ENCODE data around the gene TSSK6.

The TSSK6 gene

DNA sequence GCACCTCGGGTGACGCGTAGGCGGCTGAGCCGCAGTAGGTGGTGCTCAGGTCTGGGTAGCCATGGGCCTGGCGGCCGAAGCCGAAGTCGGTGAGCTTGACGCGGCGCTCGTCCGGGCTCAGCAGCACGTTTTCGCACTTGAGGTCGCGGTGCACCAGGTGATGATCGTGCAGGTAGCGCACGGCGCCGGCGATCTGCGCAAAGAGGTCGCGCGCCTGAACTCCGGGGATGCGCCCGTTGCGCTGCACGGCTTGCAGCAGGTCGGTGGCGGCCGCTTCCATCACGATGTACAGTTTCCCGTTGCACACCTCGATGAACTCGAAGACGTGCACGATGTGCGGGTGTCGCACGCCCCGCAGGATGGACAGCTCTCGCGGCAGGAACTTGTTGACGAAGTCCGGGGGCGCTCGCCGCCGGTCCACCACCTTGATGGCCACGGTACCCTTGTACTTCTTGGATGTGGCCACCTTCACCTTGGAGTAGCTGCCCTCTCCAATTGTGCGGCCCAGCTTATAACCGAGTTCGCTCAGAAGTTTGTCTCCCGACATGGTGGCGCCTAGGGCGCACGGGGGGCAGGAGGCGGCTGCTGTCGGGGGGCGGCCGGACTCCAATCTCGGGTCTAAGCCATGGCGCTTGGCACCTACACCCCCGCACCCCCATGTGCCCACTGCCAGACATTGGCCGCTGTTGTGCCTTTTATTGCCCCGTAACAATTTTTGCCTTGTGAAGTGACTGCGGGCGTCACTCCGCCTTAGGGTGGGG, at the start of gene TSSK6:
TSS of gene TSSK6 (minus strand) at position 668 of the 761 bp plus-strand sequence. CDS start at position 547, 121 bp downstream.
- H3K27me3 ChIP-seq (ENCODE audit: insufficient read depth, insufficient read length) = no peaks in the 10 kb centered on the region
- no peak for DNase-seq (ENCODE audit: low read depth, low spot score)
- TF ChIP-seq YY1 (IDR thresholded peaks at IDR 0.05; ENCODE audit: insufficient read depth, insufficient read length) (no peak), SUZ12 (IDR thresholded peaks at IDR 0.05; ENCODE audit: extremely low read depth, insufficient read depth, insufficient read length) (no peak), ZNF274 (IDR thresholded peaks at IDR 0.05; ENCODE audit: low read depth, low read length) (no peak)
- H3K9ac ChIP-seq (ENCODE audit: insufficient read length, low read depth) = peak within 1 kb of the TSS; percentile 80
- no peaks in the 10 kb centered on the region for H3K9me3 ChIP-seq (ENCODE audit: insufficient read depth, low read length)
- peaks cover 19% of the 10 kb centered on the region for H3K4me1 ChIP-seq (ENCODE audit: insufficient read depth, insufficient read length)
- H3K4me3 ChIP-seq (ENCODE audit: insufficient read length, low read depth) = peak within 1 kb of the TSS; percentile 75
- H3K36me3 ChIP-seq (ENCODE audit: insufficient read depth, insufficient read length, low read length) = peaks cover 30% of the 10 kb centered on the region

DNA sequence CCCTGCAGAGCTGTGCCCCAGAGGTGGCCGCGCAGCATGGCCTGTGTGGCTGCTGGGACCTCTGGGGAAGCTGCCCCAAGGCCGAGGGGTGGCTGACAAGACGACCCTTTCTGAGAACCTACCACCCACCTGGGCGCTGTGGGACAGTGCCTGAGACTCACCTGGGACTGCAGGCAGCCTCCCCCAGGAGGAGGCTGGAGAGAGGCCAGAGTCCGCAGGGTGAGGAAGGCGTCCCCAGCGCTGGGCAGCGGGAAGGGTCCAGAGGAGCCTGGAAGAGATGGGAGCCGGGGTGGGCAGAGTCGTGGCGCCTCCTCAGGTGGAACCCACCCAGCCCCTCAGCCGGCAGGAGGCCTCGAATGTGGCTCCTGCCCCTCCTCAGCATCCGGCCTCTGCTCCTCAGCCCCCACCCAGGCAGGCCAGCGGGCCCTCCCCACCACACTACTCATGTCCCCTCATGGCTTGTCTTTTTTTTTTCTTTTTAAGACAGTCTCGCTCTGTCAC, 48.0 kb upstream of the TSSK6 start:
- DNase-seq (ENCODE audit: low read depth, low spot score) = no peak
- no peak overlapping the region for H3K9ac ChIP-seq (ENCODE audit: insufficient read length, low read depth)
- no peaks in the 10 kb centered on the region for H3K27me3 ChIP-seq (ENCODE audit: insufficient read depth, insufficient read length)
- TF ChIP-seq SUZ12 (IDR thresholded peaks at IDR 0.05; ENCODE audit: extremely low read depth, insufficient read depth, insufficient read length) = no peak
- TF ChIP-seq ZNF274 (IDR thresholded peaks at IDR 0.05; ENCODE audit: low read depth, low read length) = no peak
- TF ChIP-seq YY1 (IDR thresholded peaks at IDR 0.05; ENCODE audit: insufficient read depth, insufficient read length) = no peak
- peaks cover 6% of the 10 kb centered on the region for H3K4me1 ChIP-seq (ENCODE audit: insufficient read depth, insufficient read length)
- H3K36me3 ChIP-seq (ENCODE audit: insufficient read depth, insufficient read length, low read length) = peaks cover 71% of the 10 kb centered on the region
- no peak overlapping the region for H3K4me3 ChIP-seq (ENCODE audit: insufficient read length, low read depth)
- no peaks in the 10 kb centered on the region for H3K9me3 ChIP-seq (ENCODE audit: insufficient read depth, low read length)

DNA sequence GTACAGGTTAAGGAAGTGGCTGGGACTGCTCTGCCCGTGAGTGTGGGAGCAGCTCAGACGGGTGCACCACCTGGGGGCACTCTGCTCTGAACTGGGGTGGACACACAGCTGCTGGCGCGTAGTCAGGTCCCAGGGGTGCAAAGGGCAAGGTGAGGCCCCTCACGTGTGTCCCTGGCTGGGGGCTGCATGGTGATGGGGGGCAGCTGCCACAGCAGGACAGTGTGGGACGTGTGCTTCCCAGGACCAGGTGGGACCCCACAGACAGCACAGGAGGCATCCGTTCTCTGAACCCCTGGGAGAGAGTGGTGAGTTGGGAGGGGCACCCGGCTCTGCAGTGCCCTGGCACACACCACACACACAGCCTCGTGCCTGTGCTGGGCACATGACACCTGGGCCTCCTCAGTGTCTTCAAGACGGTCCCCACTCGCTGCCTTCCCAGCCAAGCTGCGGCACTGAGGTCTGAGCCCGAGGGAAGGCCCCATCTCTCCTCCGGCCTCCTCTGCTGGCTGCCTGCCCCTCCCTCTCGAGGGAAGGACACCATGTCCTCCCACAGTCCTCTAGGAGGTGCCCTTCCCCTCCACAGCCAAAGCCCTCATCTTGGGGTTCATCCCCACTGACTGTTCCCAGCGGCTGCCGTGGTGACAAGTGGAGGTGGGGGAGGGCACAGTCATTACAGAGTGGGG, 47.5 kb upstream of the TSSK6 start:
- H3K9ac ChIP-seq (ENCODE audit: insufficient read length, low read depth) = no peak overlapping the region
- TF ChIP-seq ZNF274 (IDR thresholded peaks at IDR 0.05; ENCODE audit: low read depth, low read length) (no peak), SUZ12 (IDR thresholded peaks at IDR 0.05; ENCODE audit: extremely low read depth, insufficient read depth, insufficient read length) (no peak), YY1 (IDR thresholded peaks at IDR 0.05; ENCODE audit: insufficient read depth, insufficient read length) (no peak)
- no peak overlapping the region for H3K4me3 ChIP-seq (ENCODE audit: insufficient read length, low read depth)
- no peak for DNase-seq (ENCODE audit: low read depth, low spot score)
- no peaks in the 10 kb centered on the region for H3K9me3 ChIP-seq (ENCODE audit: insufficient read depth, low read length)
- peaks cover 68% of the 10 kb centered on the region for H3K36me3 ChIP-seq (ENCODE audit: insufficient read depth, insufficient read length, low read length)
- no peaks in the 10 kb centered on the region for H3K27me3 ChIP-seq (ENCODE audit: insufficient read depth, insufficient read length)
- H3K4me1 ChIP-seq (ENCODE audit: insufficient read depth, insufficient read length) = peaks cover 6% of the 10 kb centered on the region

DNA sequence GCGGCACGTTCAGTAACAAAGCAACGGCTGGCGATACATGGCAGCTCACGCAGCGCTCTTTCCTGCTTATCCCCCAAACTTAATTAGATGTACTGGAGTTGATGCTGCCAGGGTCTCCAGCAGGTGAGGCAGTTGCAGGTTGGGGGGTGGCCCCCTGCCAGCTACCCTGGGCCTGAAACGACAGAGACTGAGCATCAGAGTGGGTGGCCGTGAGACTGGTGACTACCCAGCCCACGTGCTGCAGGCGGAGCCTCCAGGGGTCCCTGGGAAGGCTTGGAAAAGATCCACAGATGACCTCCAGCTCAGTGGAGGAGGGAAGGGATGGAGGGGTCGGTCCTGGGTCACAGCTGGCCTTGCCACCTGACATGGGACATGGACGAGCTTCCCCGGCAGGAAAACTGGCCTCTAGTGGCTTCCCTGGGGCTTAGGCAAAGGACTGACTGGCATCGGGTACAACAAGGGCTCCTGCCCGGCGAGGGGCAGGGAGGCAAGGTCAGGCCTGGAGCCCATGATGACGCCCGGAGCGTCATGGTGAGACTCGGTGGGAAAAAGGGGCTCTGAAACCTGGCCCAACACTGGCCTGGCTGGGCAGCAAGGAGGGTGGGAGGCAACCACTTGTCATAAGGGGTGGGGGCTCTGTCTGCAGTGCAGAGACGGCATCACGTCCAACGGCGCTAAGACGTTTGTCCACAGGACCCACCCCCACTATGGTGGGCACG, 46.8 kb upstream of the TSSK6 start:
- Histone ChIP-seq H3K36me3 (ENCODE audit: insufficient read depth, insufficient read length, low read length) (peaks cover 61% of the 10 kb centered on the region), H3K9ac (ENCODE audit: insufficient read length, low read depth) (no peak overlapping the region), H3K9me3 (ENCODE audit: insufficient read depth, low read length) (no peaks in the 10 kb centered on the region), H3K27me3 (ENCODE audit: insufficient read depth, insufficient read length) (no peaks in the 10 kb centered on the region), H3K4me1 (ENCODE audit: insufficient read depth, insufficient read length) (peaks cover 6% of the 10 kb centered on the region), H3K4me3 (ENCODE audit: insufficient read length, low read depth) (no peak overlapping the region)
- DNase-seq (ENCODE audit: low read depth, low spot score) = no peak
- TF ChIP-seq ZNF274 (IDR thresholded peaks at IDR 0.05; ENCODE audit: low read depth, low read length) = no peak

DNA sequence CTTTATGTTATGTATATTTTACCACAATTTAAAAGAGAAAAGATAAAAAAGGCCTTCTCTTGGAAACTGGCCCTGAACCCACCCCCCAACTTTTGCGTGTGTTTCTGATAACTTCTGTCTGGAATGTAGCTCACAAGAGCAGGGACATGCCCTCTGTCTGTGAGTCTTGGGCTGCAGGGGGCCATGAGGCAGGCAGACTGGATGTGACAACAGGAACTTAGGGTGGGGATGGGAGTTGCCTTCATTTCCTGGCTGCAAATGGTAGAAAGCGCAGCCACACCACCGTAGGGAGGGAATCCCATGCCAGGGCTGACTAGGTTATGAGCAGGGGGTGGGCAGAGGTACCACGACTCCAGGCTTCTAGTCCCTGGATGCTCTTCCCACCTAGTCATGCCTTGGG, 44.6 kb upstream of the TSSK6 start:
- H3K9ac ChIP-seq (ENCODE audit: insufficient read length, low read depth) = no peak overlapping the region
- H3K27me3 ChIP-seq (ENCODE audit: insufficient read depth, insufficient read length) = no peaks in the 10 kb centered on the region
- H3K4me1 ChIP-seq (ENCODE audit: insufficient read depth, insufficient read length) = peaks cover 6% of the 10 kb centered on the region

DNA sequence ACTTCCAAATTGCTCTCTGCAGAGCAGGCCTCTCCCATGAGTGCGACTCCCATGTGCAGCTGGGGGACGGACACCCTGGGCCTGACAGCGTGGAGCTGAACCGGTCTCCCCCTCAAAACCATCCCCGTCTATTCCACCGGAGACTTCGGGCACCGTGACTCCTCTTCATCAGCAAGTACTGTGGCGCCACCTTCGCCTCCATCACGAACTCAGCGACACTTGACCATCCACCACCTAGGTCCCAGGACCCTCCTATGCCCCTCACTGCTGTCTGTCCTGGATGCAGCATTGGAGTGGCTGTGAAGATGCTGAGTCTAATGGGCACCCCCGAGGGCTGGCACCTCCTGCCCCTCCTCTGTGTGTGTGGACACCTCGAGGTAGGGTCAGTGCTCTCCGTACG, 43.3 kb upstream of the TSSK6 start:
- H3K27me3 ChIP-seq (ENCODE audit: insufficient read depth, insufficient read length) = no peaks in the 10 kb centered on the region
- no peak for DNase-seq (ENCODE audit: low read depth, low spot score)

More for the DNA sequence above, 44.6 kb upstream of the TSSK6 start:
- Histone ChIP-seq H3K36me3 (ENCODE audit: insufficient read depth, insufficient read length, low read length) (peaks cover 45% of the 10 kb centered on the region), H3K4me3 (ENCODE audit: insufficient read length, low read depth) (no peak overlapping the region), H3K9me3 (ENCODE audit: insufficient read depth, low read length) (no peaks in the 10 kb centered on the region)
- TF ChIP-seq YY1 (IDR thresholded peaks at IDR 0.05; ENCODE audit: insufficient read depth, insufficient read length) = no peak
- no peak for TF ChIP-seq ZNF274 (IDR thresholded peaks at IDR 0.05; ENCODE audit: low read depth, low read length)
- no peak for TF ChIP-seq SUZ12 (IDR thresholded peaks at IDR 0.05; ENCODE audit: extremely low read depth, insufficient read depth, insufficient read length)
- DNase-seq (ENCODE audit: low read depth, low spot score) = no peak

DNA sequence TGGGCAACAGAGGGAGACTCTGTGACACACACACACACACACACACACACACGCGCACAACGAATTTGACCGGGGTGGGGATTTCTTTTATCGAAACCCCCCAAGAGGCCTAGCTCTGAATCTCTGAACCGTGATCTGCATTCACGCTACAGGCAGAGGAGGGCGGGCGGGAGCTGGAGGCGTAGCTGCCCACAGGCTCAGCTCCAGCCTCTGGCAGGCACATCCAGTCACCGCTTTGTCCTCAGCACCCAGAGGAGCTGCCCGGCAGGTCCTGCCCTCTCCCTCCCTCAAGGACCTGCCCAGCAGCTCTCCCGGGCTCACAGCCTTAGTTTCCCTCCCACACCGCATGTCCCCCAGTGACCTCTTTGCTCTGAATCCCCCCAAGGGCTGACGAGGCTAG, 42.7 kb upstream of the TSSK6 start:
- H3K9ac ChIP-seq (ENCODE audit: insufficient read length, low read depth) = no peak overlapping the region
- no peak for TF ChIP-seq ZNF274 (IDR thresholded peaks at IDR 0.05; ENCODE audit: low read depth, low read length)
- no peak for TF ChIP-seq YY1 (IDR thresholded peaks at IDR 0.05; ENCODE audit: insufficient read depth, insufficient read length)
- TF ChIP-seq SUZ12 (IDR thresholded peaks at IDR 0.05; ENCODE audit: extremely low read depth, insufficient read depth, insufficient read length) = no peak

More for the DNA sequence above, 43.3 kb upstream of the TSSK6 start:
- H3K4me1 ChIP-seq (ENCODE audit: insufficient read depth, insufficient read length) = peaks cover 8% of the 10 kb centered on the region
- H3K36me3 ChIP-seq (ENCODE audit: insufficient read depth, insufficient read length, low read length) = peaks cover 40% of the 10 kb centered on the region
- TF ChIP-seq ZNF274 (IDR thresholded peaks at IDR 0.05; ENCODE audit: low read depth, low read length) (no peak), YY1 (IDR thresholded peaks at IDR 0.05; ENCODE audit: insufficient read depth, insufficient read length) (no peak), SUZ12 (IDR thresholded peaks at IDR 0.05; ENCODE audit: extremely low read depth, insufficient read depth, insufficient read length) (no peak)
- H3K9me3 ChIP-seq (ENCODE audit: insufficient read depth, low read length) = no peaks in the 10 kb centered on the region
- H3K9ac ChIP-seq (ENCODE audit: insufficient read length, low read depth) = no peak overlapping the region
- no peak overlapping the region for H3K4me3 ChIP-seq (ENCODE audit: insufficient read length, low read depth)

More for the DNA sequence above, 42.7 kb upstream of the TSSK6 start:
- H3K9me3 ChIP-seq (ENCODE audit: insufficient read depth, low read length) = no peaks in the 10 kb centered on the region
- peaks cover 5% of the 10 kb centered on the region for H3K4me1 ChIP-seq (ENCODE audit: insufficient read depth, insufficient read length)
- H3K4me3 ChIP-seq (ENCODE audit: insufficient read length, low read depth) = no peak overlapping the region
- DNase-seq (ENCODE audit: low read depth, low spot score) = no peak
- no peaks in the 10 kb centered on the region for H3K27me3 ChIP-seq (ENCODE audit: insufficient read depth, insufficient read length)
- H3K36me3 ChIP-seq (ENCODE audit: insufficient read depth, insufficient read length, low read length) = peaks cover 35% of the 10 kb centered on the region
